IMR-90 (cell line): Measurements from ENCODE around the gene YARS2. TPM values are rescaled to one million over a fixed set of nuclear protein-coding genes. Genes with fewer than 3 reads are reported as not detected.

Experiments used
- ATAC-seq: fragments of 200-7000 bp; cut with Tn5 transposase; 2 replicates; pipeline ENCODE4 v1.9.1; 2020; ENCODE audit warnings: low read depth, mild to moderate bottlenecking, moderate library complexity
- BruUV-seq: library from RNA; stranded (reverse); fragments of 400-500 nt; replicated peaks from 2 replicates; lab custom pipeline; 2021; lab: Mats Ljungman, UMichigan
- CTCF ChIA-PET: fragments of 300-600 bp; formaldehyde crosslinking; extraction: SDS; loops from one replicate; lab custom pipeline; 2021; ENCODE audit warnings: antibody characterized with exemption; lab: Yijun Ruan, JAX
- POLR2A ChIA-PET: fragments of 300-600 bp; sonication (Branson Sonifier 250); formaldehyde crosslinking; loops from one replicate; lab custom pipeline; 2022; ENCODE audit warnings: antibody characterized with exemption; ENCODE audit not compliant: unreplicated experiment; lab: Charles Lee
- DNase-seq: peaks from one replicate; pipeline ENCODE4 v3.0.0; 2013
- H2AFZ ChIP-seq: replicated peaks from 2 replicates; pipeline ENCODE3; 2013; ENCODE audit warnings: low read length, mild to moderate bottlenecking; ENCODE audit not compliant: poor library complexity
- H2AK5ac ChIP-seq: 2 replicates; pipeline ENCODE4 v1.6.1; 2013; ENCODE audit warnings: low read depth, low read length, inconsistent platforms
- H2AK9ac ChIP-seq: replicated peaks from 2 replicates; pipeline ENCODE3; 2013; ENCODE audit warnings: mild to moderate bottlenecking, low read depth, low read length, moderate library complexity; ENCODE audit not compliant: poor library complexity
- H2BK120ac ChIP-seq: 2 replicates; pipeline ENCODE4 v1.6.1; 2013; ENCODE audit warnings: low read depth, low read length, inconsistent platforms
- H2BK15ac ChIP-seq: 3 replicates; pipeline ENCODE4 v1.6.1; 2013; ENCODE audit warnings: low read depth, low read length, inconsistent platforms
- H2BK20ac ChIP-seq: 2 replicates; pipeline ENCODE4 v1.6.1; 2013; ENCODE audit warnings: low read depth, mild to moderate bottlenecking, inconsistent platforms, low read length, moderate library complexity
- H2BK5ac ChIP-seq: 2 replicates; pipeline ENCODE4 v1.6.1; 2013; ENCODE audit warnings: mild to moderate bottlenecking, low read depth, low read length, inconsistent platforms; ENCODE audit not compliant: poor library complexity, severe bottlenecking
- H3K14ac ChIP-seq: replicated peaks from 2 replicates; pipeline ENCODE4 v1.6.1; 2013; ENCODE audit warnings: low read depth, low read length, inconsistent platforms
- H3K18ac ChIP-seq: 2 replicates; pipeline ENCODE4 v1.6.1; 2013; ENCODE audit warnings: low read depth, low read length, control low read depth
- H3K23ac ChIP-seq: 2 replicates; pipeline ENCODE4 v1.6.1; 2013; ENCODE audit warnings: low read depth, low read length, inconsistent platforms
- H3K27ac ChIP-seq: 2 replicates; pipeline ENCODE4 v1.5.1; 2013; ENCODE audit warnings: mild to moderate bottlenecking, control low read depth, low read length; ENCODE audit not compliant: insufficient read depth
- H3K27me3 ChIP-seq: 2 replicates; pipeline ENCODE4 v1.6.1; 2013; ENCODE audit warnings: low read length; ENCODE audit not compliant: control insufficient read depth, insufficient read depth
- H3K36me3 ChIP-seq: 2 replicates; pipeline ENCODE4 v1.6.1; 2013; ENCODE audit warnings: low read length, mixed read lengths; ENCODE audit not compliant: control insufficient read depth, insufficient read depth
- H3K4ac ChIP-seq: 2 replicates; pipeline ENCODE4 v1.6.1; 2013; ENCODE audit warnings: low read depth, low read length, inconsistent platforms
- H3K4me1 ChIP-seq: 2 replicates; pipeline ENCODE4 v1.6.1; 2013; ENCODE audit warnings: low read length, mixed read lengths; ENCODE audit not compliant: control insufficient read depth, insufficient read depth
- H3K4me2 ChIP-seq: 2 replicates; pipeline ENCODE4 v1.6.1; 2013; ENCODE audit warnings: low read depth, mild to moderate bottlenecking, control low read depth, low read length, moderate library complexity
- H3K4me3 ChIP-seq: 2 replicates; pipeline ENCODE4 v1.5.1; 2013; ENCODE audit warnings: low read depth, mild to moderate bottlenecking, control low read depth, low read length, moderate library complexity; ENCODE audit not compliant: insufficient read depth
- H3K56ac ChIP-seq: 2 replicates; pipeline ENCODE4 v1.6.1; 2013; ENCODE audit warnings: low read length, inconsistent platforms; ENCODE audit not compliant: insufficient read depth; ENCODE audit errors: extremely low read depth
- H3K79me1 ChIP-seq, 2 experiments: 2 replicates each; pipeline ENCODE4 v1.6.1; 2013; ENCODE audit warnings: low read length in 2 of 2, inconsistent platforms in 1 of 2, low read depth in 1 of 2
- H3K9ac ChIP-seq: 2 replicates; pipeline ENCODE4 v1.6.1; 2013; ENCODE audit warnings: low read depth, low read length, control low read depth
- H3K9me1 ChIP-seq: 2 replicates; pipeline ENCODE4 v1.6.1; 2013; ENCODE audit warnings: low read length, inconsistent platforms; ENCODE audit not compliant: insufficient read depth
- H3K9me3 ChIP-seq: 2 replicates; pipeline ENCODE4 v1.6.1; 2013; ENCODE audit warnings: low read length; ENCODE audit not compliant: control insufficient read depth, insufficient read depth
- H4K20me1 ChIP-seq: 2 replicates; pipeline ENCODE4 v1.6.1; 2013; ENCODE audit warnings: low read length, inconsistent platforms; ENCODE audit not compliant: insufficient read depth
- H4K5ac ChIP-seq: 2 replicates; pipeline ENCODE4 v1.6.1; 2013; ENCODE audit warnings: mild to moderate bottlenecking, low read depth, low read length, control low read depth
- H4K8ac ChIP-seq, 2 experiments: 2 replicates each; pipeline ENCODE4 v1.6.1; 2013; ENCODE audit warnings: low read depth in 2 of 2, low read length in 2 of 2, control low read depth in 1 of 2, inconsistent platforms in 1 of 2
- H4K91ac ChIP-seq: 2 replicates; pipeline ENCODE4 v1.6.1; 2013; ENCODE audit warnings: low read depth, low read length, inconsistent platforms; ENCODE audit not compliant: insufficient read depth
- CEBPB ChIP-seq: IDR thresholded peaks from 2 replicates; pipeline ENCODE4 v1.6.1; 2012; ENCODE audit warnings: low read depth, low read length, improper control_type of control experiment
- MXI1 ChIP-seq: IDR thresholded peaks from 2 replicates; pipeline ENCODE4 v1.6.1; 2012; ENCODE audit warnings: low read depth, mild to moderate bottlenecking, low read length, moderate library complexity, borderline replicate concordance
- WGBS, 2 experiments: methylation state at CpG; one replicate each; pipeline versions ENCODE4 v1.1.5 to v1.1.7; 2013; ENCODE audit warnings: missing lambda C conversion rate in 2 of 2; ENCODE audit not compliant: insufficient read length in 1 of 2; ENCODE audit errors: extremely low coverage in 2 of 2; 5-methylcytosine and 5-hydroxymethylcytosine counted together
- dilution Hi-C: fragments of 300-500 bp; cut with HindIII; formaldehyde crosslinking; loops from one replicate; pipeline ENCODE4 v1.14.3; 2018; ENCODE audit warnings: low sequenced_read_pairs; ENCODE audit not compliant: unreplicated experiment
- in situ Hi-C: fragments of 300-500 bp; cut with MboI; formaldehyde crosslinking; loops from 3 replicates; pipeline ENCODE4 v1.14.3; 2019; ENCODE audit warnings: low sequenced_read_pairs, inconsistent platforms, mixed read lengths
- intact Hi-C: fragments of 100-400 bp; cut with micrococcal nuclease; formaldehyde crosslinking; loops from 2 replicates; pipeline ENCODE4 v1.10.0; 2022
- polyA plus RNA-seq, 3 experiments: library from polyadenylated mRNA; depleted of rRNA; stranded (reverse); fragments of >200 nt; gene quantifications; 2 replicates each; pipeline ENCODE4 v1.2.3, GENCODE V29; 2012; ENCODE audit warnings: low replicate concordance in 1 of 3
- total RNA-seq: library from RNA; depleted of rRNA; stranded (reverse); fragments of >200 nt; gene quantifications from 2 replicates; pipeline ENCODE4 v1.2.3, GENCODE V29; 2012

The YARS2 gene
- total and polyA plus RNA-seq, 2 of the 4 experiments (the other 2 are of a cell fraction): 15.3 to 26.9 TPM

GRCh38 chr12:32783029-32783428, 27.3 kb upstream of the YARS2 start:
- no peak overlapping the region for H4K8ac ChIP-seq
- H2AK9ac ChIP-seq: no peak overlapping the region
- H3K56ac ChIP-seq: no peak overlapping the region
- no peak overlapping the region for H2AK5ac ChIP-seq
- no peak overlapping the region for H3K4me3 ChIP-seq
- no peak overlapping the region for H3K14ac ChIP-seq
- no peaks in the 10 kb centered on the region for H3K4me1 ChIP-seq
- DNase-seq: no peak
- no peak overlapping the region for H4K91ac ChIP-seq
- H3K4ac ChIP-seq: no peak overlapping the region
- no CpG with 5 or more reads among the region's 3 CpGs for WGBS, 2 experiments
- H2BK20ac ChIP-seq: no peak overlapping the region
- in situ Hi-C loops (no loop called here), intact Hi-C loops (no loop called here), dilution Hi-C loops (no loop called here)
- no peak overlapping the region for H3K27ac ChIP-seq
- no peak overlapping the region for H2BK5ac ChIP-seq
- no peak overlapping the region for H2AFZ ChIP-seq
- H3K23ac ChIP-seq: no peak overlapping the region
- no peak for ATAC-seq
- no peak overlapping the region for H3K4me2 ChIP-seq
- POLR2A ChIA-PET: no interaction called here
- no peaks in the 10 kb centered on the region for H3K9me1 ChIP-seq
- no peak for TF ChIP-seq CEBPB
- no peak for TF ChIP-seq MXI1
- H3K18ac ChIP-seq: no peak overlapping the region
- no peak overlapping the region for H4K5ac ChIP-seq
- CTCF ChIA-PET: no interaction called here
- H3K9ac ChIP-seq: no peak overlapping the region
- BruUV-seq: no TSS peak
- H3K79me1 ChIP-seq: no peaks in the 10 kb centered on the region
- H3K27me3 ChIP-seq: no peaks in the 10 kb centered on the region
- no peaks in the 10 kb centered on the region for H4K20me1 ChIP-seq
- no peak overlapping the region for H2BK15ac ChIP-seq
- no peak overlapping the region for H2BK120ac ChIP-seq
- H3K9me3 ChIP-seq: no peaks in the 10 kb centered on the region
- H3K36me3 ChIP-seq: no peaks in the 10 kb centered on the region
